Spleen (tissue), 11 donors: Measurements from ENCODE around the gene ANP32A. TPM values are rescaled to one million over a fixed set of nuclear protein-coding genes. Genes with fewer than 3 reads are reported as not detected.

Source experiments
- DNase-seq: peaks from one replicate; pipeline ENCODE4 v3.0.0-alpha.2; 2020
- H3K27ac ChIP-seq, 8 donors: fragments of 200-600 bp; sonication (generic) in 7 of 8; 1 replicate in 4 of 8; 2 replicates in 4 of 8; pipeline versions ENCODE4 v1.5.0 to v1.8.0; 2016 to 2021; ENCODE audit warnings: inconsistent platforms in 4 of 8, mild to moderate bottlenecking in 4 of 8, moderate library complexity in 1 of 8
- H3K27me3 ChIP-seq, 7 donors: fragments of 200-600 bp; sonication (generic) in 6 of 7; replicated peaks in 1 of 7; 1 replicate in 4 of 7; 2 replicates in 3 of 7; pipeline versions ENCODE4 v1.5.0 to v1.8.0; 2016 to 2021; ENCODE audit warnings: inconsistent platforms in 3 of 7, mild to moderate bottlenecking in 1 of 7
- H3K36me3 ChIP-seq, 6 donors: fragments of 200-600 bp; sonication (generic) in 5 of 6; 1 replicate in 4 of 6; 2 replicates in 2 of 6; pipeline versions ENCODE4 v1.5.0 to v1.8.0; 2016 to 2021; ENCODE audit warnings: inconsistent platforms in 2 of 6
- H3K4me1 ChIP-seq, 6 donors: fragments of 200-600 bp; sonication (generic) in 5 of 6; 1 replicate in 3 of 6; 2 replicates in 3 of 6; pipeline versions ENCODE4 v1.5.0 to v1.8.0; 2016 to 2021; ENCODE audit warnings: inconsistent platforms in 3 of 6
- H3K4me3 ChIP-seq, 8 donors: fragments of 200-600 bp; sonication (generic) in 7 of 8; 1 replicate in 4 of 8; 2 replicates in 4 of 8; pipeline versions ENCODE4 v1.5.0 to v1.8.0; 2016 to 2021; ENCODE audit warnings: inconsistent platforms in 4 of 8, mild to moderate bottlenecking in 4 of 8, moderate library complexity in 2 of 8
- H3K9me3 ChIP-seq, 8 donors: fragments of 200-600 bp; sonication (generic) in 7 of 8; 1 replicate in 4 of 8; 2 replicates in 4 of 8; pipeline versions ENCODE4 v1.5.0 to v1.8.0; 2016 to 2021; ENCODE audit warnings: inconsistent platforms in 4 of 8
- CTCF ChIP-seq, 11 experiments: fragments of 200-600 bp in 7 of 11; fragments of 450-650 bp in 4 of 11; sonication (generic) in 4 of 11; IDR thresholded peaks in 8 of 11; conservative IDR thresholded peaks in 3 of 11; 1 replicate in 7 of 11; 2 replicates in 4 of 11; pipeline versions ENCODE4 v1.4.0 to v1.8.0; 2016 to 2021; ENCODE audit warnings: antibody characterized with exemption in 11 of 11, inconsistent platforms in 4 of 11, mild to moderate bottlenecking in 1 of 11
- POLR2A ChIP-seq, 3 donors: fragments of 450-650 bp; IDR thresholded peaks; one replicate each; pipeline ENCODE4 v1.5.1; 2017; ENCODE audit warnings: antibody characterized with exemption in 3 of 3, mild to moderate bottlenecking in 1 of 3
- POLR2AphosphoS5 ChIP-seq, 3 donors: sonication (generic); formaldehyde crosslinking; IDR thresholded peaks; one replicate each; pipeline ENCODE4 v1.5.1; 2017; ENCODE audit warnings: antibody characterized with exemption in 3 of 3
- WGBS, 5 donors: extraction: QIAGEN DNeasy Blood & Tissue Kit in 3 of 5; methylation state at CpG; one replicate each; pipeline versions ENCODE4 v1.1.5 to v1.1.7; 2013 to 2018; 5-methylcytosine and 5-hydroxymethylcytosine counted together
- intact Hi-C: fragments of 100-400 bp; cut with DNase I; formaldehyde crosslinking; loops from one replicate; pipeline ENCODE4 v1.15.0; 2023; ENCODE audit warnings: low total_unique reads
- polyA plus RNA-seq, 3 donors: library from polyadenylated mRNA; stranded (reverse); fragments of 200-250 nt; gene quantifications; one replicate each; pipeline ENCODE4 v1.2.1, GENCODE V29; 2013
- total RNA-seq, 7 donors: library from RNA; depleted of rRNA in 3 of 7; stranded (reverse); fragments of >200 nt in 3 of 7; fragmentation: NEBNext Ultra II Directional in 4 of 7; extraction: Animal tissue kit (Norgen Biotek cat#: 25700) in 4 of 7; gene quantifications; one replicate each; pipeline versions ENCODE4 v1.1.0 to v1.2.1, GENCODE V29; 2016 to 2021
- donor health status: healthy with polysubstance abuse.
- donor health status: DM: no; HTN: no; CAD: no; lungs with moderate emphysema.
- donor health status: DM: no; HTN: no; CAD: no.
- donor health status: Bipolar disorder and iron deficiency.
- donor health status: healthy.
- donor health status: DM: no; HTN: no; CAD: no.
- donor health status: DM: yes; HTN: yes; CAD: no.

ANP32A gene
- total and polyA plus RNA-seq, 10 donors, result 58.6 to 163 (median 102) TPM

GRCh38 chr15:68793776-68794175 is 26.9 kb downstream of the ANP32A start:
- H3K27ac ChIP-seq, result peak overlapping the region in 5 of 8 donors; percentile 66 to 86 (median 82)
- H3K4me1 ChIP-seq, result peaks cover 78 to 100% (median 100%) of the 10 kb centered on the region in 6 donors
- DNase-seq, result no peak
- TF ChIP-seq POLR2AphosphoS5 (IDR thresholded peaks at IDR 0.05), result no peak
- TF ChIP-seq POLR2A (IDR thresholded peaks at IDR 0.05), result no peak
- TF ChIP-seq CTCF (IDR thresholded peaks at IDR 0.05 in 8 of 11, conservative IDR thresholded peaks at IDR 0.05 in 3 of 11), result no peak
- intact Hi-C loops, result no loop called here
- H3K9me3 ChIP-seq, result no peaks in the 10 kb centered on the region
- H3K36me3 ChIP-seq, result peaks cover 0 to 11% (median 0%) of the 10 kb centered on the region in 6 donors
- WGBS, 5 donors, result 78 to 88% (median 83%) methylated on average over 6 of the region's 6 CpGs
- H3K4me3 ChIP-seq, result peak overlapping the region in 1 of 8 donors; percentile 43
- H3K27me3 ChIP-seq, result no peaks in the 10 kb centered on the region

- no peaks in the 10 kb centered on the region for H3K9me3 ChIP-seq
- H3K27ac ChIP-seq, result peak overlapping the region in 5 of 8 donors; percentile 3 to 86 (median 82)
- intact Hi-C loops, result no loop called here
- peak in 1 of 3 donors; percentile 14 for TF ChIP-seq POLR2AphosphoS5 (IDR thresholded peaks at IDR 0.05)
- TF ChIP-seq CTCF (IDR thresholded peaks at IDR 0.05 in 8 of 11, conservative IDR thresholded peaks at IDR 0.05 in 3 of 11), result no peak
- TF ChIP-seq POLR2A (IDR thresholded peaks at IDR 0.05), result no peak
- no peak for DNase-seq
- whole genome bisulfite sequencing, 5 donors, result 77 to 92% (median 79%) methylated on average over 14 of the region's 14 CpGs
- H3K4me1 ChIP-seq, result peaks cover 77 to 100% (median 100%) of the 10 kb centered on the region in 6 donors
- no peaks in the 10 kb centered on the region for H3K27me3 ChIP-seq
- H3K36me3 ChIP-seq, result peaks cover 0 to 18% (median 0%) of the 10 kb centered on the region in 6 donors
- H3K4me3 ChIP-seq, result no peak overlapping the region
Observed at GRCh38 chr15:68792901-68793766, 27.6 kb downstream of the ANP32A start.

- Histone ChIP-seq H3K9me3 (no peaks in the 10 kb centered on the region), H3K27me3 (no peaks in the 10 kb centered on the region), H3K4me3 (peak overlapping the region in 1 of 8 donors; percentile 41), H3K4me1 (peaks cover 73 to 100% (median 90%) of the 10 kb centered on the region in 6 donors), H3K36me3 (peaks cover 0 to 32% (median 11%) of the 10 kb centered on the region in 6 donors), H3K27ac (peak overlapping the region; percentile 49 to 86 (median 69))
- DNase-seq, result no peak
- intact Hi-C loops, result no loop called here
- 7 to 29% (median 15%) methylated on average over 3 of the region's 3 CpGs for WGBS, 5 donors
- TF ChIP-seq POLR2A (IDR thresholded peaks at IDR 0.05) (no peak), POLR2AphosphoS5 (IDR thresholded peaks at IDR 0.05) (peak in 1 of 3 donors; percentile 8)
Observed at GRCh38 chr15:68791431-68792283, 29.0 kb downstream of the ANP32A start.

GRCh38 chr15:68790910-68791309 is 29.8 kb downstream of the ANP32A start:
- Histone ChIP-seq H3K36me3 (peaks cover 0 to 40% (median 17%) of the 10 kb centered on the region in 6 donors), H3K4me3 (peak overlapping the region in 1 of 8 donors; percentile 41), H3K27ac (peak overlapping the region; percentile 2 to 86 (median 69)), H3K4me1 (peaks cover 70 to 96% (median 83%) of the 10 kb centered on the region in 6 donors), H3K9me3 (no peaks in the 10 kb centered on the region), H3K27me3 (no peaks in the 10 kb centered on the region)
- no peak for TF ChIP-seq POLR2AphosphoS5 (IDR thresholded peaks at IDR 0.05)
- no peak for TF ChIP-seq CTCF (IDR thresholded peaks at IDR 0.05 in 8 of 11, conservative IDR thresholded peaks at IDR 0.05 in 3 of 11)
- TF ChIP-seq POLR2A (IDR thresholded peaks at IDR 0.05), result no peak
- WGBS, 5 donors, result 83 to 100% (median 86%) methylated on average over 2 of the region's 2 CpGs
- intact Hi-C loops, result no loop called here
- no peak for DNase-seq
